ENCODE data around the gene PARD3B. TPM values are rescaled to one million over a fixed set of nuclear protein-coding genes. Genes with fewer than 3 reads are reported as not detected.

PARD3B gene
- total and polyA plus RNA-seq, 2 of the 4 experiments (the other 2 are of a cell fraction) = 3.3 to 15.6 TPM

DNA sequence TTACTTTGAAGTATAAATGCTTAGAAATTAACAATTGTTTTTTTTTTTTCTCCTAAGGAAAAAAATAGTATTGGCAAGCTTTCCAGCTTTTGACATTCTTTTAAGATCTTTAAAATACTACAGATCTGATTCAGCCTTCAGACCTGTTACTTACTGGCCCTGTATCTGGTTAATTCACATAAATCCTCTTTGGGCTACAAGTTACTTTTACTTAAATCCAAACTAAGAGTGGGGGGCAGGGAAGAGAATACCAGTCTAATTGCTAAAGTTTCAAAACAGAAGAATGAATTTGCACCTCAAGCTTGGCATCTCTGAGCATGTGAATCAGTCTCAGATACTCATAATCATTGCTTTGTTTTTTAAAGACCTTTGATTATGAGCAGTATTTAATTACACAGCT lies 386.3 kb downstream of the PARD3B start:
- Histone ChIP-seq H3K4me2 (ENCODE audit: low read depth, low read length) (no peak overlapping the region), H4K91ac (ENCODE audit: insufficient read depth, low read depth, low read length) (no peak overlapping the region), H4K8ac (ENCODE audit: low read depth in 2 of 2, low read length in 2 of 2) (no peak overlapping the region), H4K5ac (ENCODE audit: low read depth, low read length) (no peak overlapping the region; the same call in 1 of the 2 replicates), H3K4ac (ENCODE audit: low read depth, low read length) (no peak overlapping the region), H2AFZ (replicated peaks; ENCODE audit: low read length, poor library complexity) (no peak overlapping the region), H3K79me1 (ENCODE audit: low read depth in 1 of 2, low read length in 2 of 2) (peaks cover 0 to 3% of the 10 kb centered on the region in 2 experiments; a peak in 2 of 4 replicates), H3K56ac (ENCODE audit: extremely low read depth, insufficient read depth, low read length) (no peak overlapping the region), H3K14ac (replicated peaks; ENCODE audit: low read depth, low read length) (no peak overlapping the region), H3K9me1 (ENCODE audit: insufficient read depth, low read length) (no peaks in the 10 kb centered on the region), H2AK5ac (ENCODE audit: low read depth, low read length) (no peak overlapping the region), H2BK20ac (ENCODE audit: low read depth, low read length) (no peak overlapping the region), H2BK15ac (ENCODE audit: low read depth, low read length) (no peak overlapping the region), H3K9ac (ENCODE audit: low read depth, low read length) (no peak overlapping the region), H3K4me3 (ENCODE audit: insufficient read depth, low read depth, low read length) (no peak overlapping the region), H3K9me3 (ENCODE audit: control insufficient read depth, insufficient read depth, low read length) (no peaks in the 10 kb centered on the region), H2AK9ac (replicated peaks; ENCODE audit: low read depth, low read length, poor library complexity) (no peak overlapping the region), H3K23ac (ENCODE audit: low read depth, low read length) (no peak overlapping the region), H3K18ac (ENCODE audit: low read depth, low read length) (no peak overlapping the region), H3K27me3 (ENCODE audit: control insufficient read depth, insufficient read depth, low read length) (no peaks in the 10 kb centered on the region), H2BK5ac (ENCODE audit: low read depth, low read length, poor library complexity, severe bottlenecking) (no peak overlapping the region), H2BK120ac (ENCODE audit: low read depth, low read length) (no peak overlapping the region), H3K27ac (ENCODE audit: insufficient read depth, low read length) (no peak overlapping the region), H3K36me3 (ENCODE audit: control insufficient read depth, insufficient read depth, low read length) (no peaks in the 10 kb centered on the region), H4K20me1 (ENCODE audit: insufficient read depth, low read length) (peaks cover 3% of the 10 kb centered on the region; the same call in 1 of the 2 replicates), H3K4me1 (ENCODE audit: control insufficient read depth, insufficient read depth, low read length) (peaks cover 1% of the 10 kb centered on the region; the same call in 1 of the 2 replicates)
- CTCF ChIA-PET = no interaction called here
- no TSS peak for BruUV-seq (replicated peaks)
- intact Hi-C loops (cut with micrococcal nuclease) (no loop called here), dilution Hi-C loops (cut with HindIII; ENCODE audit: low sequenced_read_pairs, unreplicated experiment) (no loop called here), in situ Hi-C loops (cut with MboI; ENCODE audit: low sequenced_read_pairs) (no loop called here)
- DNase-seq (peak; percentile 7), ATAC-seq (ENCODE audit: low read depth) (no peak)
- POLR2A ChIA-PET (ENCODE audit: unreplicated experiment) = no interaction called here
- TF ChIP-seq CHD1 (IDR thresholded peaks at IDR 0.05; ENCODE audit: low read depth, low read length) (no peak), BHLHE40 (IDR thresholded peaks at IDR 0.05; ENCODE audit: low read depth, low read length) (no peak), FOS (IDR thresholded peaks at IDR 0.05; ENCODE audit: low read depth, low read length) (no peak), CEBPB (IDR thresholded peaks at IDR 0.05; ENCODE audit: low read depth, low read length) (no peak), POLR2A (IDR thresholded peaks at IDR 0.05; ENCODE audit: low read depth, low read length) (no peak), MAFK (IDR thresholded peaks at IDR 0.05; ENCODE audit: low read depth, low read length) (no peak), SMC3 (IDR thresholded peaks at IDR 0.05; ENCODE audit: low read depth, low read length) (no peak), MXI1 (IDR thresholded peaks at IDR 0.05; ENCODE audit: borderline replicate concordance, low read depth, low read length) (no peak), MAZ (IDR thresholded peaks at IDR 0.05; ENCODE audit: borderline replicate concordance, low read depth, low read length) (no peak), NFE2L2 (IDR thresholded peaks at IDR 0.05; ENCODE audit: low read depth, low read length) (no peak), RFX5 (IDR thresholded peaks at IDR 0.05; ENCODE audit: low read depth, low read length) (no peak), RAD21 (IDR thresholded peaks at IDR 0.05; ENCODE audit: low read length) (no peak), RCOR1 (IDR thresholded peaks at IDR 0.05; ENCODE audit: insufficient replicate concordance, low read length) (no peak)
- TF ChIP-seq, protein P1, sequence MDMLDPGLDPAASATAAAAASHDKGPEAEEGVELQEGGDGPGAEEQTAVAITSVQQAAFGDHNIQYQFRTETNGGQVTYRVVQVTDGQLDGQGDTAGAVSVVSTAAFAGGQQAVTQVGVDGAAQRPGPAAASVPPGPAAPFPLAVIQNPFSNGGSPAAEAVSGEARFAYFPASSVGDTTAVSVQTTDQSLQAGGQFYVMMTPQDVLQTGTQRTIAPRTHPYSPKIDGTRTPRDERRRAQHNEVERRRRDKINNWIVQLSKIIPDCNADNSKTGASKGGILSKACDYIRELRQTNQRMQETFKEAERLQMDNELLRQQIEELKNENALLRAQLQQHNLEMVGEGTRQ (IDR thresholded peaks at IDR 0.05; ENCODE audit: low read depth, low read length) = no peak
- TF ChIP-seq, protein P2, sequence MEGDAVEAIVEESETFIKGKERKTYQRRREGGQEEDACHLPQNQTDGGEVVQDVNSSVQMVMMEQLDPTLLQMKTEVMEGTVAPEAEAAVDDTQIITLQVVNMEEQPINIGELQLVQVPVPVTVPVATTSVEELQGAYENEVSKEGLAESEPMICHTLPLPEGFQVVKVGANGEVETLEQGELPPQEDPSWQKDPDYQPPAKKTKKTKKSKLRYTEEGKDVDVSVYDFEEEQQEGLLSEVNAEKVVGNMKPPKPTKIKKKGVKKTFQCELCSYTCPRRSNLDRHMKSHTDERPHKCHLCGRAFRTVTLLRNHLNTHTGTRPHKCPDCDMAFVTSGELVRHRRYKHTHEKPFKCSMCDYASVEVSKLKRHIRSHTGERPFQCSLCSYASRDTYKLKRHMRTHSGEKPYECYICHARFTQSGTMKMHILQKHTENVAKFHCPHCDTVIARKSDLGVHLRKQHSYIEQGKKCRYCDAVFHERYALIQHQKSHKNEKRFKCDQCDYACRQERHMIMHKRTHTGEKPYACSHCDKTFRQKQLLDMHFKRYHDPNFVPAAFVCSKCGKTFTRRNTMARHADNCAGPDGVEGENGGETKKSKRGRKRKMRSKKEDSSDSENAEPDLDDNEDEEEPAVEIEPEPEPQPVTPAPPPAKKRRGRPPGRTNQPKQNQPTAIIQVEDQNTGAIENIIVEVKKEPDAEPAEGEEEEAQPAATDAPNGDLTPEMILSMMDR (conservative IDR thresholded peaks at IDR 0.05; ENCODE audit: low read depth, low read length) = no peak
- TF ChIP-seq, protein P3, sequence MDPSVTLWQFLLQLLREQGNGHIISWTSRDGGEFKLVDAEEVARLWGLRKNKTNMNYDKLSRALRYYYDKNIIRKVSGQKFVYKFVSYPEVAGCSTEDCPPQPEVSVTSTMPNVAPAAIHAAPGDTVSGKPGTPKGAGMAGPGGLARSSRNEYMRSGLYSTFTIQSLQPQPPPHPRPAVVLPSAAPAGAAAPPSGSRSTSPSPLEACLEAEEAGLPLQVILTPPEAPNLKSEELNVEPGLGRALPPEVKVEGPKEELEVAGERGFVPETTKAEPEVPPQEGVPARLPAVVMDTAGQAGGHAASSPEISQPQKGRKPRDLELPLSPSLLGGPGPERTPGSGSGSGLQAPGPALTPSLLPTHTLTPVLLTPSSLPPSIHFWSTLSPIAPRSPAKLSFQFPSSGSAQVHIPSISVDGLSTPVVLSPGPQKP (IDR thresholded peaks at IDR 0.05; ENCODE audit: borderline replicate concordance, low read depth, low read length) = no peak
